ENCODE results near the gene NISCH.

The NISCH gene

GRCh38 chr3:52447512-52448355, 7.7 kb upstream of the NISCH start:
- no peak for DNase-seq (ENCODE audit: low spot score)

GRCh38 chr3:52450489-52451236, 4.7 kb upstream of the NISCH start:
- no peak for DNase-seq (ENCODE audit: low spot score)

- no peak for DNase-seq (ENCODE audit: low spot score)
Measured at GRCh38 chr3:52451237-52452083, 3.9 kb upstream of the NISCH start.

- no peak for DNase-seq (ENCODE audit: low spot score)
Measured at GRCh38 chr3:52452126-52452525, 3.3 kb upstream of the NISCH start.

- no peak for DNase-seq (ENCODE audit: low spot score)
Measured at GRCh38 chr3:52452570-52453221, 2.7 kb upstream of the NISCH start.

GRCh38 chr3:52453496-52454249, 1.7 kb upstream of the NISCH start, which contains the start of gene TNNC1:
TNNC1 (minus strand) TSS chr3:52454041; CDS start chr3:52454015, 26 bp downstream.
- DNase-seq (ENCODE audit: low spot score): no peak

- DNase-seq (ENCODE audit: low spot score): peak; percentile 8
Measured at GRCh38 chr3:52454250-52454937, 1.0 kb upstream of the NISCH start.

GRCh38 chr3:52454938-52455282, 494 bp upstream of the NISCH start:
- DNase-seq (ENCODE audit: low spot score): no peak

GRCh38 chr3:52456169-52456799, 880 bp downstream of the NISCH start:
- DNase-seq (ENCODE audit: low spot score): peak; percentile 22

GRCh38 chr3:52456800-52457183, 1.4 kb downstream of the NISCH start:
- no peak for DNase-seq (ENCODE audit: low spot score)

GRCh38 chr3:52458031-52458760, 2.8 kb downstream of the NISCH start:
- DNase-seq (ENCODE audit: low spot score): no peak

GRCh38 chr3:52458770-52459545, 3.6 kb downstream of the NISCH start:
- DNase-seq (ENCODE audit: low spot score): no peak

GRCh38 chr3:52461874-52462273, 6.5 kb downstream of the NISCH start:
- no peak for DNase-seq (ENCODE audit: low spot score)

- no peak for DNase-seq (ENCODE audit: low spot score)
Measured at GRCh38 chr3:52463416-52463815, 8.0 kb downstream of the NISCH start.

- DNase-seq (ENCODE audit: low spot score): no peak
Measured at GRCh38 chr3:52468336-52468735, 12.9 kb downstream of the NISCH start.

GRCh38 chr3:52469001-52469400, 13.6 kb downstream of the NISCH start:
- no peak for DNase-seq (ENCODE audit: low spot score)

- DNase-seq (ENCODE audit: low spot score): no peak
Measured at GRCh38 chr3:52470920-52471319, 15.5 kb downstream of the NISCH start.
